Mesothelial cell of epicardium (in vitro differentiated cells): ENCODE measurements around the gene CHRNB1. TPM values are rescaled to one million over a fixed set of nuclear protein-coding genes. Genes with fewer than 3 reads are reported as not detected.
A peak's percentile ranks its signal among the peaks of the same experiment; 100 is the strongest.

Source experiments
- DNase-seq, 2 experiments: peaks; one replicate each; pipeline ENCODE4 v3.0.0; 2021; ENCODE audit warnings: low spot score in 2 of 2; ENCODE audit not compliant: unreplicated experiment in 2 of 2
- H3K27ac Mint-ChIP-seq: 2 replicates; pipeline ENCODE4 v1.8.0; 2021; ENCODE audit warnings: mixed read lengths
- H3K27me3 Mint-ChIP-seq: 2 replicates; pipeline ENCODE4 v1.8.0; 2021; ENCODE audit warnings: low read depth, mixed read lengths
- H3K36me3 Mint-ChIP-seq: 2 replicates; pipeline ENCODE4 v1.8.0; 2021; ENCODE audit warnings: mixed read lengths
- H3K4me1 Mint-ChIP-seq: 2 replicates; pipeline ENCODE4 v1.8.0; 2021; ENCODE audit warnings: mixed read lengths
- H3K4me3 Mint-ChIP-seq: 2 replicates; pipeline ENCODE4 v1.8.0; 2021; ENCODE audit warnings: mild to moderate bottlenecking, moderate library complexity, mixed read lengths
- H3K9me3 Mint-ChIP-seq: 2 replicates; pipeline ENCODE4 v1.8.0; 2021; ENCODE audit warnings: mixed read lengths
- total RNA-seq: library from RNA; stranded (reverse); gene quantifications from 3 replicates; pipeline ENCODE4 v1.2.1, GENCODE V29; 2021
- TF ChIP-seq, protein P1 (sequence below): fragments of 200-600 bp; sonication (generic); IDR thresholded peaks from one replicate; pipeline ENCODE4 v1.5.0; 2021; ENCODE audit warnings: antibody characterized with exemption; ENCODE audit not compliant: unreplicated experiment

CHRNB1 gene
- total RNA-seq, 1 donor from 2014 or later, result 17.7 TPM

DNA sequence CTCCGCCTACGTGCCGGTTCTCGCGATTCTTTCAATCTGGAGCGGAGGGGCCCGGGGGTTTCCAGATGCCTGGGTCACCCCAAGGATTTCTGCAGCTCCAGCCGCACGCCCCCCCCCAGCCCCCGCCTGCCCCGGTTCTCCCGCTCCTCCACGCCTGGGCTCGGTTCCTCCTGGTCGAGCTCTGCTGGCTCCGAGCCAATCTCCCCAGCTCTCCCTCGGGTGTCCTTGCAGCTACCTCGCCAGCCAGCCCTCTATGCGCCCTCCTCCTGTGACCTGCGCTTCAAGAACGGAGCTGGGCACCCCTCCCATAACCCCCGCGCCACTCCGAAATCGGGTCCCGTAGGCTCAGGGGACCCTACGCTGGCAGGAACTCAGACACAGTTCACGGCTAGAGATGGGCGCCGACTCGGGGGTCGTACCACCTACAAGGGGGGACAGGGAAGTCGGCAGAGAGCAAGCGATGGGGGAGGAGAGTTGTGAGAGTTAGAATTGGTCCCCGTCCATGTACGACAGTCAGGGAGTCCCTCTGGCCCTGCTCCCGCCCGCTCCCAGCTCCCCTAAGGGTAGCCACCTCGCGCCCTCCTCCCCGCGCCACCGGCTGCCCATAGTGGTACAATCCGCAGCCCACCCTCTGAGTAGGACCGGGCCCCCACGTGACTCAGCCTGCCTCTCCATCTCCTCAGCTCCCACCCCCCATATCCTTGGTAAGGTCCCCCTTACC is 4.6 kb upstream of the CHRNB1 start:
- H3K27me3 Mint-ChIP-seq, result peaks cover 39% of the 10 kb centered on the region
- H3K36me3 Mint-ChIP-seq, result no peaks in the 10 kb centered on the region
- DNase-seq, result peak in 1 of 2 experiments; percentile 79
- H3K4me1 Mint-ChIP-seq, result peaks cover 62% of the 10 kb centered on the region
- TF ChIP-seq, protein P1, sequence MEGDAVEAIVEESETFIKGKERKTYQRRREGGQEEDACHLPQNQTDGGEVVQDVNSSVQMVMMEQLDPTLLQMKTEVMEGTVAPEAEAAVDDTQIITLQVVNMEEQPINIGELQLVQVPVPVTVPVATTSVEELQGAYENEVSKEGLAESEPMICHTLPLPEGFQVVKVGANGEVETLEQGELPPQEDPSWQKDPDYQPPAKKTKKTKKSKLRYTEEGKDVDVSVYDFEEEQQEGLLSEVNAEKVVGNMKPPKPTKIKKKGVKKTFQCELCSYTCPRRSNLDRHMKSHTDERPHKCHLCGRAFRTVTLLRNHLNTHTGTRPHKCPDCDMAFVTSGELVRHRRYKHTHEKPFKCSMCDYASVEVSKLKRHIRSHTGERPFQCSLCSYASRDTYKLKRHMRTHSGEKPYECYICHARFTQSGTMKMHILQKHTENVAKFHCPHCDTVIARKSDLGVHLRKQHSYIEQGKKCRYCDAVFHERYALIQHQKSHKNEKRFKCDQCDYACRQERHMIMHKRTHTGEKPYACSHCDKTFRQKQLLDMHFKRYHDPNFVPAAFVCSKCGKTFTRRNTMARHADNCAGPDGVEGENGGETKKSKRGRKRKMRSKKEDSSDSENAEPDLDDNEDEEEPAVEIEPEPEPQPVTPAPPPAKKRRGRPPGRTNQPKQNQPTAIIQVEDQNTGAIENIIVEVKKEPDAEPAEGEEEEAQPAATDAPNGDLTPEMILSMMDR, result no peak
- no peaks in the 10 kb centered on the region for H3K9me3 Mint-ChIP-seq
- H3K4me3 Mint-ChIP-seq, result peak overlapping the region; percentile 94
- H3K27ac Mint-ChIP-seq, result peak overlapping the region; percentile 95

- TF ChIP-seq, protein P1, result no peak
- H3K9me3 Mint-ChIP-seq, result no peaks in the 10 kb centered on the region
- peak in 1 of 2 experiments; percentile 74 for DNase-seq
- H3K36me3 Mint-ChIP-seq, result no peaks in the 10 kb centered on the region
- H3K27me3 Mint-ChIP-seq, result peaks cover 41% of the 10 kb centered on the region
- H3K4me1 Mint-ChIP-seq, result peaks cover 67% of the 10 kb centered on the region
- H3K27ac Mint-ChIP-seq, result peak overlapping the region; percentile 95
- H3K4me3 Mint-ChIP-seq, result peak overlapping the region; percentile 94
Observed at GRCh38 chr17:7440834-7441195, 4.0 kb upstream of the CHRNB1 start.

DNA sequence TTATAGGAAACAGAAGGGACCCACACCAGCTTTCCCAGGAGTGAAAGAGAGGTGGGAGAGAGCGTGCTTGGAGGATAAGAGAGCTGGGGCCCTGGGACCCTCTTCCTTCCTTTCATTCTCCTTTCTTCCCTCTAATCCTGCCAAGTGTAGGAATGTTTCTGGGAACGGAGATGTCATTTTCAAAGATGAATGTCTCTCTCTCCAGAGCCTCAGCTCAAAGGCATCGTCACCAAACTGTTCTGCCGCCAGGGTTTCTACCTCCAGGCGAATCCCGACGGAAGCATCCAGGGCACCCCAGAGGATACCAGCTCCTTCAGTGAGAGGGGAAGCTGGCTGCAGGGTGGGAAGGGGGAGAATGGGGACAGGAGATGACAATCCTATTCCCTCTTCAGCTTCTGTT is 3.6 kb upstream of the CHRNB1 start:
- TF ChIP-seq, protein P1, result no peak
- DNase-seq, result no peak
- H3K4me1 Mint-ChIP-seq, result peaks cover 67% of the 10 kb centered on the region
- H3K4me3 Mint-ChIP-seq, result peak overlapping the region; percentile 94
- peaks cover 39% of the 10 kb centered on the region for H3K27me3 Mint-ChIP-seq
- H3K27ac Mint-ChIP-seq, result peak overlapping the region; percentile 95
- H3K36me3 Mint-ChIP-seq, result no peaks in the 10 kb centered on the region
- H3K9me3 Mint-ChIP-seq, result no peaks in the 10 kb centered on the region

DNA sequence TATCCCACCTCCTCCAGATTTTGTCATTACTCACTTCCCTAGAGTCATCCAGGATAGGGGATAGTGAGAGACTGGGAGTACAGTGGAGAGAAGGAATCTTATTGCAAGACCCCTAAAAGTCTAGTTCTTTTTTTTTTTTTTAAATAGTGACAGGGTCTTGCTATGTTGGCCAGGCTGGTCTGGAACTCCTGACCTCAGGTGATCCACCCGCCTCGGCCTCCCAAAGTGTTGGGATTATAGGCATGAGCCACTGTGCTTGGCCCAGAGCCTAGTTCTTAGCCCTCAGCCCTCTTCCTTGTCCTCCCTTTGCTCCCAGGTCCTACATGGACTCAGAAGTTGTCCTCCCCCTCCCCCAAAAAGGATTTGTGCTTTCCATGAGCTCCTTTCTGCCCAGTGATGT is 2.7 kb upstream of the CHRNB1 start:
- peak overlapping the region; percentile 94 for H3K4me3 Mint-ChIP-seq
- no peaks in the 10 kb centered on the region for H3K9me3 Mint-ChIP-seq
- TF ChIP-seq, protein P1, result no peak
- no peak for DNase-seq
- peaks cover 34% of the 10 kb centered on the region for H3K27me3 Mint-ChIP-seq
- no peaks in the 10 kb centered on the region for H3K36me3 Mint-ChIP-seq
- H3K4me1 Mint-ChIP-seq, result peaks cover 62% of the 10 kb centered on the region
- peak overlapping the region; percentile 79 for H3K27ac Mint-ChIP-seq

DNA sequence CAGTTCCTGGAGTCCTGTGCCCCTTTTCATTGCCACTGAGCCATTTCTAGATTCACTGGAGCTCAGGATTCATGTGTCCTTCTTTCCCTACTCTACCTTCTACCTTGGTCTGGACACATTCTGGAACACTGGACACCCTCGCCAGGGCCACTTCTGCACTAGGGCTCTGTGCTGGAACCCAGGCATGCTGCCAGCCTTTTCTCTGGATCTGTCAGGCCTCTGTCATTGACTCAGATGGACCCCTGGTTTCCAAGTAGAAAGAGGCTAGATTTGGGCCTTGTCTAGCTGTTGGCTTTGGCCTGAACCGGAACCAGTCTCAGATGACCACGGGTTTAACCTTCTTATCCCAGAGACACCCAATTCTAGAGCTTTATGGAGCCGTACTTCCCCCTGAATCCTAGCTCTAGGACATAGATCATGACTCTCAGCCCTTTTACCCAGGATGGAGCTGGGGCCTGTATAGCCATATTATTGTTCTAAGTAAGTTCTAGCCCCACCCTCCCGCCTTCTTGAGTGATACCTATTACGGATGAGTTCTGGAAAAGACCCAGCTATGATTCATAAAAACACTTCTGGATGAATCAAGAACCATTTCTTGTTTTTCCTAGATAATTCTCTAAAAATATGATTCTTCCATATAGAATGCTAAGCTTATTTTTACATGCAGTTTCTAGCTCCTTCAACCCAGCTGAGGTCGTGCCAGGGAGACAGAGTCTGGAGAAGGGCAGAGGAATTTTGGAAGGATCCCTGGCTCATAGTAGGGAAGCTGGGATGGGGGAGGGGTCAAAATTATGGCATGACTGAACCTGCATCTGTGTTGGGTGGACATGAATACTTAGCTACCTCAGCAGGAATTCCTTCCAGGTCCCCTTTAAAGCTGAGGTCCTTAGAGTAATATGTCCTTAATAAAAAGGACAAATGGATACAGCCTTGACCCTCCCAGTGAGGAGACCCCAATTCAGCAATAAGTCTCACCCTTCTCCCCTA is 1.1 kb upstream of the CHRNB1 start:
- H3K4me3 Mint-ChIP-seq, result peak overlapping the region; percentile 75
- H3K36me3 Mint-ChIP-seq, result peaks cover 8% of the 10 kb centered on the region
- peak overlapping the region; percentile 81 for H3K27ac Mint-ChIP-seq
- H3K4me1 Mint-ChIP-seq, result peaks cover 48% of the 10 kb centered on the region
- H3K9me3 Mint-ChIP-seq, result no peaks in the 10 kb centered on the region
- no peak for DNase-seq
- TF ChIP-seq, protein P1, result no peak
- peaks cover 27% of the 10 kb centered on the region for H3K27me3 Mint-ChIP-seq
